Naive thymus-derived CD8-positive, alpha-beta T cell (primary cell): ENCODE results near the gene MRPL38. TPM values are rescaled to one million over a fixed set of nuclear protein-coding genes. Genes with fewer than 3 reads are reported as not detected.
"Not testable (repeated sequence)": the region's sequence is repeated elsewhere in the genome, so short reads cannot be mapped to it uniquely, and the experiment has no call there.

Experiments
- ATAC-seq, 2 donors: fragments of 150-1000 bp; cut with Tn5 transposase in 1 of 2; sonication (Bioruptor Pico), chemical (Tn5 transposase) in 1 of 2; 1 replicate in 1 of 2; 2 replicates in 1 of 2; pipeline ENCODE4 v1.10.0; 2021; ENCODE audit warnings: mild to moderate bottlenecking in 2 of 2, moderate library complexity in 2 of 2
- POLR2A ChIA-PET: fragments of 350-600 bp; sonication (Branson Sonifier 250); formaldehyde crosslinking; loops from one replicate; lab custom pipeline; 2021; ENCODE audit warnings: antibody characterized with exemption; lab: Charles Lee
- DNase-seq, 10 donors: peaks; one replicate each; pipeline versions ENCODE4 v3.0.0 to v3.0.0-alpha.2; 2020 to 2022
- H3K27ac Mint-ChIP-seq, 10 donors: one replicate each; pipeline ENCODE4 v1.8.0; 2020 to 2022; ENCODE audit warnings: mild to moderate bottlenecking in 10 of 10, mixed read lengths in 10 of 10, moderate library complexity in 4 of 10, inconsistent platforms in 1 of 10
- H3K27me3 Mint-ChIP-seq, 5 donors: one replicate each; pipeline ENCODE4 v1.8.0; 2021 to 2022; ENCODE audit warnings: mixed read lengths in 5 of 5
- H3K36me3 Mint-ChIP-seq, 3 donors: one replicate each; pipeline ENCODE4 v1.8.0; 2020 to 2022; ENCODE audit warnings: mixed read lengths in 3 of 3, mild to moderate bottlenecking in 2 of 3, inconsistent platforms in 1 of 3
- H3K4me1 Mint-ChIP-seq, 4 donors: one replicate each; pipeline ENCODE4 v1.8.0; 2021 to 2022; ENCODE audit warnings: mixed read lengths in 4 of 4
- H3K4me3 Mint-ChIP-seq, 10 donors: one replicate each; pipeline ENCODE4 v1.8.0; 2020 to 2022; ENCODE audit warnings: mild to moderate bottlenecking in 10 of 10, mixed read lengths in 10 of 10, moderate library complexity in 6 of 10, inconsistent platforms in 1 of 10
- H3K9me3 Mint-ChIP-seq, 9 donors: one replicate each; pipeline ENCODE4 v1.8.0; 2020 to 2022; ENCODE audit warnings: mixed read lengths in 9 of 9, mild to moderate bottlenecking in 3 of 9, inconsistent platforms in 1 of 9, moderate library complexity in 1 of 9
- polyA plus RNA-seq, 3 donors: library from polyadenylated mRNA; unstranded; fragments of 300-500 nt; fragmentation: Illumina TruSeq; gene quantifications; one replicate each; pipeline ENCODE4 v1.2.3, GENCODE V29; 2021
- total RNA-seq, 8 experiments: library from RNA in 2 of 8; stranded (reverse) in 2 of 8; gene quantifications; one replicate each; pipeline ENCODE4 v1.2.3 and lab custom pipeline; 2021 to 2026

The MRPL38 gene
- total and polyA plus RNA-seq, 5 experiments from 2014 or later = 56.4 to 178 (median 78.7) TPM

DNA sequence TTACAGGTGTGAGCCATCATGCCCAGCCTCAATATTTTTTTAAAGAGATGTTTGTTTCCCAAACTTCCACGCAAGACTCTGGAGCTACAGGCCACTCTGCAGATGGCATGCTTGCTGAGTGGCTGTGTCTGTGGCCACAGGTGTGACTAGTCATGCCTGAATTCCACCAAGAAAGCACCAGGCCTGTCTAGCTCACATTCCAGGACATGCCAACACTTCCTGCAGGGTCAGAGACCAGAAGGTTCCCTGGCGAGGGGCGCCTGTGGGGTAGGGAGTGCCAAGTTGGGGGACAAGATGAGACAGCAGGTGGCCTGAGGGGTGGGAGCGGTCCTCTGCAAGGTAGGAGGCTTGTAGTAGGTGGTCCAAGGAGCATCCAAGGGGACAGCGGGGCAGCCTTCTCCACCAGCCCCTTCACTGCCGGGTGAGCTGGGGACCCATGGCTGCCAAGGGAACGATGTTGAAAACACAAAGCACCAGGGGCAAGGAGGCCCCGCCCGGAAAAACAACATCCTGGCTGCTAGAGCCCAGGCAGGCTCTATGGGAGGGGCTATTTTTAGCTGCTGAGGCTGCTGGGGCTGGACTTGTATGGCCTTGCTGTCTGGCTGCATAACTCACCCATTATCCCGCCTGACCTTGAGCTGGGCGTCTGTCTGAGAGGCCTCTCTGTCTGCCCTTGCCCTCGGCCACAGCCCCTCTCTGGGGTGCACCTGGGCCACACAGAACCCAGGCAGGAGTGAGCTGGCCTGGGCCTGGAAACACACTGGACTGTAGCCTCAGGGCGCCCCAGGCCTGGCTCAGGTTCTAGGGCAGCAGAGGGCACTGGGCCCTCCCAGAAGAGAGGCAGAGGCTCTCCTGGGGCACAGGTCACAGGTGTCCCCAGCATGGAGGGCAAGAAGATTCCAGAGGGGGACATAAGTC lies 32.0 kb downstream of the MRPL38 start:
- H3K36me3 Mint-ChIP-seq = no peaks in the 10 kb centered on the region
- H3K4me3 Mint-ChIP-seq = peak overlapping the region in 6 of 10 donors; percentile 7 to 62 (median 43)
- POLR2A ChIA-PET = interaction anchor here (0.9 to 14.9 kb wide), 7 partner anchors 10 to 119 kb away, joined by 3 to 288 read pairs (median 6); partner anchors contain the start of genes GALK1, MRPL38, TRIM65 and UNC13D
- peak overlapping the region; percentile 31 to 97 (median 88) for H3K27ac Mint-ChIP-seq
- H3K9me3 Mint-ChIP-seq = no peaks in the 10 kb centered on the region
- peaks cover 18 to 48% (median 44%) of the 10 kb centered on the region in 4 donors for H3K4me1 Mint-ChIP-seq
- peak; percentile 45 to 59 for ATAC-seq
- peak in 9 of 10 donors; percentile 23 to 83 (median 63) for DNase-seq
- no peaks in the 10 kb centered on the region for H3K27me3 Mint-ChIP-seq

- not testable (repeated sequence) for DNase-seq, H3K9me3 Mint-ChIP-seq, H3K36me3 Mint-ChIP-seq, ATAC-seq, H3K27me3 Mint-ChIP-seq, H3K4me3 Mint-ChIP-seq
- POLR2A ChIA-PET = interaction anchor here (1.5 kb wide), 1 partner anchor 8 kb away, joined by 4 read pairs; the partner anchor contains the start of gene TRIM47
- Mint-ChIP-seq H3K4me1 (peaks cover 2 to 33% (median 26%) of the 10 kb centered on the region in 4 donors), H3K27ac (peak overlapping the region in 5 of 10 donors; percentile 7 to 52 (median 15))
Observed at GRCh38 chr17:75870228-75870627, 34.5 kb downstream of the MRPL38 start.

DNA sequence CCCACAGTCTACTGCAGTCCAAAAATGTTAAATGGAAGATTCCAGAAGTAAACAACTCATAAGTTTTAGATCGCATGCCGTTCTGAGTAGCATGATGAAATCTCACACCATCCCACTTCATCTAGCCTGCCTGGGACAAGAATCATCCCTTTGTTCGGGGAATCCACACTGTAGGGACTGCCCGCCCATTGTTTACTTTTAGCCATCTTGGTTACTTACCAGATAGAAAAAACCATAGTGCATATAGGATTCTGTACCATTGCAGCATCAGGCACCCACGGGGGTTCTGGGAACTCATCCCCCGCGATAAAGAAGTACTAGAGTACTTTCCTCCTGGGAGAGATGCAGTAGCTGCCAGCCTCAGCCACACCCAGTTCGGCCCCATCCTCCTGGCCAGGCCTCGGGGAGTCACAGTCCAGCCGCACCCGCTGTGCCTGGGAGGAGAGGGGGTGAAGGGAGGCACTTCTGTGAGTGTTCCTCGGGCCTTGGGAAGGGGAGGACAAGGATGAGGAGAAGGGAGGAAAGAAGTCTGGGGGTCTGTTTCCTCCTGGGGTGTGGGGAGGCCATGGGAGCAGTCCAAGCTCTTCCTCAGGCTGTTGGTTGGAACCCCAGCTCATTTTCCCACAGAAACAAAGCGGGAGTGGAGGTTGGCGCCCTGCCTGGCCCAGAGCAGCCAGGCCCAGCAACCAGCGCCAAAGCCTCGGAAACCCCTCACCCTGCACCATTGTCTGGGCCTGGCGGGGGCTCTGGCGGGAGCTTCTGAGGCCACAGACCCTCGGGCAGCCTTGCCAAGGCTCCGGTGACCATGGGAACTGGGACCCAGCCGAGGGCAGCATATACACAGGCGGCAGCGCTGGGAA lies 35.2 kb downstream of the MRPL38 start:
- POLR2A ChIA-PET = interaction anchor here (0.6 to 1.5 kb wide), 3 partner anchors 9 to 950 kb away, joined by 3 to 4 read pairs (median 3); partner anchors contain the start of gene TRIM47
- H3K4me3 Mint-ChIP-seq = no peak overlapping the region
- no peak for ATAC-seq
- no peak for DNase-seq
- peak overlapping the region in 3 of 10 donors; percentile 7 to 64 (median 52) for H3K27ac Mint-ChIP-seq
- H3K36me3 Mint-ChIP-seq = no peaks in the 10 kb centered on the region
- H3K27me3 Mint-ChIP-seq = no peaks in the 10 kb centered on the region
- H3K9me3 Mint-ChIP-seq = no peaks in the 10 kb centered on the region
- H3K4me1 Mint-ChIP-seq = peaks cover 2 to 36% (median 29%) of the 10 kb centered on the region in 4 donors

DNA sequence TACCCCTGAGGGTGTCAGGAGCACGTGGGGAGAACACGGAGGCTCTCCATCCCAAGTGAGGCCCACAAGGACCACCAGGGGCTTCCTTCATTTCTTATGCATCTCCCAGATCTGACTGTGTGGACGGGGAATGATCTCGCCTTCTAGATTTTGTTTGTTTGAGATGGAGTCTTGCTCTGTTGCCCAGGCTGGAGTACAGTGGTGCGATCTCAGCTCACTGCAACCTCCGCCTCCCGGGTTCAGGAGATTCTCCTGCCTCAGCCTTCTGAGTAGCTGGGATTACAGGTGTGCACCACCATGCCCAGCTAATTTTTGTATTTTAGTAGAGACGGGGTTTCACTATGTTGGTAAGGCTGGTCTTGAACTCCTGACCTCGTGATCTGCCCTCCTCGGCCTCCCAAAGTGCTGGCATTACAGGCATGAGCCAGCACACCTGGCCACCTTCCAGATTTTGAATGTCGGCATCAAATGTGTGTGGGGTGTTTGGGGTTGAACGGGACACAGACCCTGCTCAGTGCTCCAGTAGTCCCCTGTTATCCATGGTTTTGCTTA lies 35.9 kb downstream of the MRPL38 start:
- not testable (repeated sequence) for H3K9me3 Mint-ChIP-seq, ATAC-seq, H3K36me3 Mint-ChIP-seq, H3K27me3 Mint-ChIP-seq, DNase-seq, H3K4me3 Mint-ChIP-seq
- H3K4me1 Mint-ChIP-seq = peaks cover 6 to 36% (median 33%) of the 10 kb centered on the region in 4 donors
- H3K27ac Mint-ChIP-seq = peak overlapping the region in 2 of 10 donors; percentile 53 to 64
- POLR2A ChIA-PET = interaction anchor here (0.6 to 1.5 kb wide), 5 partner anchors 7 to 203 kb away, joined by 3 to 4 read pairs (median 3); partner anchors contain the start of gene TRIM47

- POLR2A ChIA-PET = interaction anchor here (0.6 to 14.7 kb wide), 3 partner anchors 10 to 63 kb away, joined by 3 to 288 read pairs (median 4); partner anchors contain the start of genes TRIM47 and WBP2
- peaks cover 9 to 30% (median 22%) of the 10 kb centered on the region in 4 donors for H3K4me1 Mint-ChIP-seq
Observed at GRCh38 chr17:75865404-75866188, 39.1 kb downstream of the MRPL38 start.

DNA sequence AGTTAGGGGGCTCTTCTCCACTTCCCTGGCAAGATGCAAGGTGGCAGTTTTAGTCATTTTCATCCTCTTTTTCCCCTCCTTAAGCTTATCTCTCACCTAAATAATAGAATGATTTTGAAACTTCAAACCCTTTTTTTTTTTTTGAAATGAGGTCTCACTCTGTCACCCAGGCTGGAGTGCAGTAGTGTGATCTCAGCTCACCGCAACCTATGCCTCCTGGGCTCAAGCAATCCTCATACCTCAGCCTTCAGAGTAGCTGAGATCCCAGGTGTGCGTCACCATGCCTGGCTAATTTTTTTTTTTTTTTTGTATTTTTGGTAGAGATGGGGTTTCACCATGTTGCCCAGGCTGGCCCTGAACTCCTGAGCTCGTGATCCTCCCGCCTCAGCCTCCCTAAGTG lies 39.8 kb downstream of the MRPL38 start:
- H3K36me3 Mint-ChIP-seq, H3K9me3 Mint-ChIP-seq, DNase-seq, H3K27me3 Mint-ChIP-seq: not testable (repeated sequence)
- peak overlapping the region in 4 of 10 donors; percentile 14 to 50 (median 45) for H3K4me3 Mint-ChIP-seq
- peak; percentile 39 to 41 for ATAC-seq
- peak overlapping the region in 8 of 10 donors; percentile 35 to 90 (median 64) for H3K27ac Mint-ChIP-seq
- POLR2A ChIA-PET = interaction anchor here (0.8 to 14.7 kb wide), 4 partner anchors 9 to 114 kb away, joined by 4 to 288 read pairs (median 11); partner anchors contain the start of genes ACOX1, TEN1, TRIM47 and WBP2
- peaks cover 9 to 30% (median 22%) of the 10 kb centered on the region in 4 donors for H3K4me1 Mint-ChIP-seq

More at GRCh38 chr17:75865404-75866188, 39.1 kb downstream of the MRPL38 start:
- ATAC-seq, H3K27me3 Mint-ChIP-seq, H3K9me3 Mint-ChIP-seq, DNase-seq, H3K36me3 Mint-ChIP-seq: not testable (repeated sequence)
- Mint-ChIP-seq H3K27ac (peak overlapping the region in 6 of 10 donors; percentile 25 to 90 (median 72)), H3K4me3 (peak overlapping the region in 1 of 10 donors; percentile 26)

GRCh38 chr17:75864448-75864871 lies 40.2 kb downstream of the MRPL38 start:
- H3K36me3 Mint-ChIP-seq = no peaks in the 10 kb centered on the region
- DNase-seq (peak in 3 of 10 donors; percentile 26 to 41 (median 37)), ATAC-seq (peak; percentile 70 to 79)
- H3K9me3 Mint-ChIP-seq = no peaks in the 10 kb centered on the region
- H3K27ac Mint-ChIP-seq = peak overlapping the region; percentile 47 to 90 (median 72)
- peaks cover 9 to 30% (median 23%) of the 10 kb centered on the region in 4 donors for H3K4me1 Mint-ChIP-seq
- peak overlapping the region in 7 of 10 donors; percentile 14 to 50 (median 36) for H3K4me3 Mint-ChIP-seq
- POLR2A ChIA-PET = interaction anchor here (0.7 to 14.7 kb wide), 5 partner anchors 9 to 114 kb away, joined by 4 to 288 read pairs (median 8); partner anchors contain the start of genes ACOX1, TEN1, TRIM47 and WBP2
- no peaks in the 10 kb centered on the region for H3K27me3 Mint-ChIP-seq

DNA sequence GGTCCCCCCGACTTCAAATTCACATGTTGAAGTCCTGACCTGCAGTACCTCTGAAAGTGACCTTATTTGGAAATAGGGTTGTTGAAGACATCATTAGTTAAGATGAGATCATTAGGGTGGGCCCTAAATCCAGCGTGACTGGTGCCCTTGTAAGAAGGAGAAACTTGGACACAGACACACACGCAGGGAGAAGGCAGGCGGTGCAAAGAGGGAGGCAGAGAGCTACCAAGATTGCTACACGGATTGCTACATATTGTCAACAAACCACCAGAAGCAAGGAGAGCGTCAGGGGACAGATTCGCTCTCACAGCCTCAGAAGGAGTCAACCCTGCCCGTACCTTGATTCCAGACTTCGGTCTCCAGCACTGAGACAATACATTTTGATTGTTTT lies 42.8 kb downstream of the MRPL38 start:
- no peak overlapping the region for H3K4me3 Mint-ChIP-seq
- POLR2A ChIA-PET = interaction anchor here (0.6 to 14.7 kb wide), 6 partner anchors 14 to 108 kb away, joined by 3 to 288 read pairs (median 4); partner anchors contain the start of genes GALK1, TRIM47, UNC13D and UNK
- H3K4me1 Mint-ChIP-seq = peaks cover 9 to 43% (median 30%) of the 10 kb centered on the region in 4 donors
- H3K27ac Mint-ChIP-seq = no peak overlapping the region
- H3K9me3 Mint-ChIP-seq = no peaks in the 10 kb centered on the region
- no peaks in the 10 kb centered on the region for H3K36me3 Mint-ChIP-seq
- no peaks in the 10 kb centered on the region for H3K27me3 Mint-ChIP-seq
- DNase-seq (no peak), ATAC-seq (no peak)

DNA sequence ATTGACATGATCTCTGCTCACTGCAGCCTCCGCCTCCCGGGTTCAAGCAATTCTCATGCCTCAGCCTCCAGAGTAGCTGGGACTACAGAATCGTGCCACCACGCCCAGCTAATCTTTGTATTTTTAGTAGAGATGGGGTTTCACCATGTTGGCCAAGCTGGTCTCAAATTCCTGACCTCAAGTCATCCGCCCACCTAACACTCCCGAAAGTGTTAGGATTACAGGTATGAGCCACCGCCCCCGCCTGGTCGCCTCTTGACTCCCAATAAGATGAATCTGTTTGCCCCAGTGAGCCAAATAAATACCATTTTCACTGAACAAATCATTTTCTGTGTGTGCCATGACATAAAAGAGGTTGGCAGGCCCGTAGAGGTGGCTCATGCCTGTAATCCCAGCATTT lies 45.3 kb downstream of the MRPL38 start:
- peak overlapping the region in 1 of 10 donors; percentile 8 for H3K27ac Mint-ChIP-seq
- ATAC-seq, H3K4me3 Mint-ChIP-seq, H3K27me3 Mint-ChIP-seq, DNase-seq, H3K36me3 Mint-ChIP-seq, H3K9me3 Mint-ChIP-seq: not testable (repeated sequence)
- POLR2A ChIA-PET = interaction anchor here (0.6 to 14.7 kb wide), 5 partner anchors 15 to 147 kb away, joined by 3 to 288 read pairs (median 17); partner anchors contain the start of genes TRIM47, TRIM65 and UNC13D
- H3K4me1 Mint-ChIP-seq = peaks cover 10 to 39% (median 24%) of the 10 kb centered on the region in 4 donors

GRCh38 chr17:75856062-75856756 lies 48.5 kb downstream of the MRPL38 start:
- ATAC-seq (no peak), DNase-seq (no peak)
- no peaks in the 10 kb centered on the region for H3K9me3 Mint-ChIP-seq
- H3K27ac Mint-ChIP-seq = peak overlapping the region in 6 of 10 donors; percentile 90 to 97 (median 92)
- no peaks in the 10 kb centered on the region for H3K27me3 Mint-ChIP-seq
- peaks cover 8 to 45% (median 29%) of the 10 kb centered on the region in 4 donors for H3K4me1 Mint-ChIP-seq
- H3K36me3 Mint-ChIP-seq = peaks cover 0 to 8% (median 0%) of the 10 kb centered on the region in 3 donors
- H3K4me3 Mint-ChIP-seq = peak overlapping the region in 2 of 10 donors; percentile 90 to 95
- POLR2A ChIA-PET = interaction anchor here (0.6 to 14.7 kb wide), 30 partner anchors 8 to 500 kb away, joined by 3 to 288 read pairs (median 8); partner anchors contain the start of genes ACOX1, GALK1, MRPL38 and PRPSAP1
